ENCODE measurements around the gene GP5.

The GP5 gene

GRCh38 chr3:194382196-194382891, 16.7 kb downstream of the GP5 start:
- H3K27me3 ChIP-seq (ENCODE audit: insufficient read depth, low read length) = peaks cover 4% of the 10 kb centered on the region
- H3K4me3 ChIP-seq (ENCODE audit: low read length) = no peak overlapping the region
- H3K9me3 ChIP-seq (ENCODE audit: low read length) = peaks cover 7% of the 10 kb centered on the region
- H2AFZ ChIP-seq (ENCODE audit: low read depth, low read length) = no peak overlapping the region
- no peaks in the 10 kb centered on the region for H3K36me3 ChIP-seq (ENCODE audit: insufficient read depth, low read length)
- H3K4me1 ChIP-seq (ENCODE audit: insufficient read depth, low read length) = peaks cover 4% of the 10 kb centered on the region

GRCh38 chr3:194381460-194381875, 17.6 kb downstream of the GP5 start:
- H3K4me3 ChIP-seq (ENCODE audit: low read length) = no peak overlapping the region
- peaks cover 7% of the 10 kb centered on the region for H3K9me3 ChIP-seq (ENCODE audit: low read length)
- peaks cover 4% of the 10 kb centered on the region for H3K4me1 ChIP-seq (ENCODE audit: insufficient read depth, low read length)
- H2AFZ ChIP-seq (ENCODE audit: low read depth, low read length) = no peak overlapping the region
- peaks cover 4% of the 10 kb centered on the region for H3K27me3 ChIP-seq (ENCODE audit: insufficient read depth, low read length)
- H3K36me3 ChIP-seq (ENCODE audit: insufficient read depth, low read length) = no peaks in the 10 kb centered on the region

- Histone ChIP-seq H3K4me1 (ENCODE audit: insufficient read depth, low read length) (peaks cover 6% of the 10 kb centered on the region), H3K36me3 (ENCODE audit: insufficient read depth, low read length) (no peaks in the 10 kb centered on the region), H3K27me3 (ENCODE audit: insufficient read depth, low read length) (peaks cover 4% of the 10 kb centered on the region), H3K4me3 (ENCODE audit: low read length) (no peak overlapping the region), H2AFZ (ENCODE audit: low read depth, low read length) (no peak overlapping the region), H3K9me3 (ENCODE audit: low read length) (peaks cover 3% of the 10 kb centered on the region)
Observed at GRCh38 chr3:194380326-194380725, 18.7 kb downstream of the GP5 start.

GRCh38 chr3:194379651-194380050, 19.4 kb downstream of the GP5 start:
- Histone ChIP-seq H3K4me1 (ENCODE audit: insufficient read depth, low read length) (peaks cover 6% of the 10 kb centered on the region), H3K36me3 (ENCODE audit: insufficient read depth, low read length) (no peaks in the 10 kb centered on the region), H3K27me3 (ENCODE audit: insufficient read depth, low read length) (peaks cover 4% of the 10 kb centered on the region), H3K9me3 (ENCODE audit: low read length) (peaks cover 3% of the 10 kb centered on the region), H3K4me3 (ENCODE audit: low read length) (no peak overlapping the region), H2AFZ (ENCODE audit: low read depth, low read length) (no peak overlapping the region)

- H2AFZ ChIP-seq (ENCODE audit: low read depth, low read length) = no peak overlapping the region
- H3K36me3 ChIP-seq (ENCODE audit: insufficient read depth, low read length) = no peaks in the 10 kb centered on the region
- H3K9me3 ChIP-seq (ENCODE audit: low read length) = no peaks in the 10 kb centered on the region
- H3K4me1 ChIP-seq (ENCODE audit: insufficient read depth, low read length) = peaks cover 6% of the 10 kb centered on the region
- peaks cover 4% of the 10 kb centered on the region for H3K27me3 ChIP-seq (ENCODE audit: insufficient read depth, low read length)
- H3K4me3 ChIP-seq (ENCODE audit: low read length) = no peak overlapping the region
Observed at GRCh38 chr3:194379231-194379630, 19.8 kb downstream of the GP5 start.

GRCh38 chr3:194377708-194378107, 21.4 kb downstream of the GP5 start:
- Histone ChIP-seq H3K4me1 (ENCODE audit: insufficient read depth, low read length) (peaks cover 6% of the 10 kb centered on the region), H3K4me3 (ENCODE audit: low read length) (no peak overlapping the region), H2AFZ (ENCODE audit: low read depth, low read length) (no peak overlapping the region), H3K36me3 (ENCODE audit: insufficient read depth, low read length) (no peaks in the 10 kb centered on the region), H3K9me3 (ENCODE audit: low read length) (no peaks in the 10 kb centered on the region), H3K27me3 (ENCODE audit: insufficient read depth, low read length) (peaks cover 4% of the 10 kb centered on the region)

- H2AFZ ChIP-seq (ENCODE audit: low read depth, low read length) = no peak overlapping the region
- no peak overlapping the region for H3K4me3 ChIP-seq (ENCODE audit: low read length)
- peaks cover 4% of the 10 kb centered on the region for H3K27me3 ChIP-seq (ENCODE audit: insufficient read depth, low read length)
- no peaks in the 10 kb centered on the region for H3K36me3 ChIP-seq (ENCODE audit: insufficient read depth, low read length)
- peaks cover 2% of the 10 kb centered on the region for H3K4me1 ChIP-seq (ENCODE audit: insufficient read depth, low read length)
- H3K9me3 ChIP-seq (ENCODE audit: low read length) = peaks cover 2% of the 10 kb centered on the region
Observed at GRCh38 chr3:194376241-194376560, 22.9 kb downstream of the GP5 start.

GRCh38 chr3:194375473-194376240, 23.4 kb downstream of the GP5 start:
- H3K4me3 ChIP-seq (ENCODE audit: low read length) = no peak overlapping the region
- peaks cover 2% of the 10 kb centered on the region for H3K9me3 ChIP-seq (ENCODE audit: low read length)
- H3K36me3 ChIP-seq (ENCODE audit: insufficient read depth, low read length) = no peaks in the 10 kb centered on the region
- H2AFZ ChIP-seq (ENCODE audit: low read depth, low read length) = no peak overlapping the region
- peaks cover 7% of the 10 kb centered on the region for H3K27me3 ChIP-seq (ENCODE audit: insufficient read depth, low read length)
- peaks cover 2% of the 10 kb centered on the region for H3K4me1 ChIP-seq (ENCODE audit: insufficient read depth, low read length)

GRCh38 chr3:194374935-194375334, 24.1 kb downstream of the GP5 start:
- peaks cover 2% of the 10 kb centered on the region for H3K9me3 ChIP-seq (ENCODE audit: low read length)
- peaks cover 3% of the 10 kb centered on the region for H3K4me1 ChIP-seq (ENCODE audit: insufficient read depth, low read length)
- peaks cover 12% of the 10 kb centered on the region for H3K27me3 ChIP-seq (ENCODE audit: insufficient read depth, low read length)
- H3K4me3 ChIP-seq (ENCODE audit: low read length) = no peak overlapping the region
- no peaks in the 10 kb centered on the region for H3K36me3 ChIP-seq (ENCODE audit: insufficient read depth, low read length)
- H2AFZ ChIP-seq (ENCODE audit: low read depth, low read length) = no peak overlapping the region

- Histone ChIP-seq H2AFZ (ENCODE audit: low read depth, low read length) (no peak overlapping the region), H3K9me3 (ENCODE audit: low read length) (peaks cover 2% of the 10 kb centered on the region), H3K4me1 (ENCODE audit: insufficient read depth, low read length) (peaks cover 7% of the 10 kb centered on the region), H3K27me3 (ENCODE audit: insufficient read depth, low read length) (peaks cover 20% of the 10 kb centered on the region), H3K4me3 (ENCODE audit: low read length) (no peak overlapping the region), H3K36me3 (ENCODE audit: insufficient read depth, low read length) (no peaks in the 10 kb centered on the region)
Observed at GRCh38 chr3:194373899-194374298, 25.2 kb downstream of the GP5 start.

- H2AFZ ChIP-seq (ENCODE audit: low read depth, low read length) = no peak overlapping the region
- H3K27me3 ChIP-seq (ENCODE audit: insufficient read depth, low read length) = peaks cover 29% of the 10 kb centered on the region
- no peak overlapping the region for H3K4me3 ChIP-seq (ENCODE audit: low read length)
- H3K9me3 ChIP-seq (ENCODE audit: low read length) = peaks cover 2% of the 10 kb centered on the region
- peaks cover 7% of the 10 kb centered on the region for H3K4me1 ChIP-seq (ENCODE audit: insufficient read depth, low read length)
- no peaks in the 10 kb centered on the region for H3K36me3 ChIP-seq (ENCODE audit: insufficient read depth, low read length)
Observed at GRCh38 chr3:194373028-194373427, 26.0 kb downstream of the GP5 start.

- H3K4me1 ChIP-seq (ENCODE audit: insufficient read depth, low read length) = peaks cover 7% of the 10 kb centered on the region
- peaks cover 42% of the 10 kb centered on the region for H3K27me3 ChIP-seq (ENCODE audit: insufficient read depth, low read length)
- H3K9me3 ChIP-seq (ENCODE audit: low read length) = peaks cover 2% of the 10 kb centered on the region
- no peak overlapping the region for H3K4me3 ChIP-seq (ENCODE audit: low read length)
- no peaks in the 10 kb centered on the region for H3K36me3 ChIP-seq (ENCODE audit: insufficient read depth, low read length)
- H2AFZ ChIP-seq (ENCODE audit: low read depth, low read length) = no peak overlapping the region
Observed at GRCh38 chr3:194370753-194371152, 28.3 kb downstream of the GP5 start.

GRCh38 chr3:194369522-194370279, 29.4 kb downstream of the GP5 start, which contains the start of gene LRRC15:
LRRC15 (minus strand) TSS chr3:194369743; CDS start chr3:194361043, 8,700 bp downstream.
- H3K27me3 ChIP-seq (ENCODE audit: insufficient read depth, low read length) = peaks cover 47% of the 10 kb centered on the region
- H2AFZ ChIP-seq (ENCODE audit: low read depth, low read length) = no peak within 1 kb of the TSS
- peaks cover 2% of the 10 kb centered on the region for H3K9me3 ChIP-seq (ENCODE audit: low read length)
- H3K4me3 ChIP-seq (ENCODE audit: low read length) = no peak within 1 kb of the TSS
- peaks cover 11% of the 10 kb centered on the region for H3K4me1 ChIP-seq (ENCODE audit: insufficient read depth, low read length)
- H3K36me3 ChIP-seq (ENCODE audit: insufficient read depth, low read length) = no peaks in the 10 kb centered on the region
